ENCODE data around the gene IRX4. TPM values are rescaled to one million over a fixed set of nuclear protein-coding genes. Genes with fewer than 3 reads are reported as not detected.
"Not testable (repeated sequence)": the region's sequence is repeated elsewhere in the genome, so short reads cannot be mapped to it uniquely, and the experiment has no call there.

The IRX4 gene
- total RNA-seq, 1 donor from 2014 or later = not detected

GRCh38 chr5:1845696-1846095 lies 37.0 kb downstream of the IRX4 start:
- no peak for DNase-seq (ENCODE audit: low read depth)
- no peak for TF ChIP-seq CTCF (conservative IDR thresholded peaks at IDR 0.05; ENCODE audit: low read depth, low read length)
- no peak overlapping the region for H3K4me3 ChIP-seq (ENCODE audit: low read depth, low read length)

GRCh38 chr5:1844708-1845436 lies 37.9 kb downstream of the IRX4 start:
- TF ChIP-seq CTCF (conservative IDR thresholded peaks at IDR 0.05; ENCODE audit: low read depth, low read length) = no peak
- no peak for DNase-seq (ENCODE audit: low read depth)
- no peak overlapping the region for H3K4me3 ChIP-seq (ENCODE audit: low read depth, low read length)

- H3K4me3 ChIP-seq (ENCODE audit: low read depth, low read length); DNase-seq (ENCODE audit: low read depth): not testable (repeated sequence)
Measured at GRCh38 chr5:1843761-1844160, 39.0 kb downstream of the IRX4 start.

GRCh38 chr5:1842004-1842819 lies 40.5 kb downstream of the IRX4 start:
- no peak for DNase-seq (ENCODE audit: low read depth)
- no peak overlapping the region for H3K4me3 ChIP-seq (ENCODE audit: low read depth, low read length)
- TF ChIP-seq CTCF (conservative IDR thresholded peaks at IDR 0.05; ENCODE audit: low read depth, low read length) = no peak

GRCh38 chr5:1840741-1841521 lies 41.8 kb downstream of the IRX4 start:
- no peak for DNase-seq (ENCODE audit: low read depth)
- no peak for TF ChIP-seq CTCF (conservative IDR thresholded peaks at IDR 0.05; ENCODE audit: low read depth, low read length)
- H3K4me3 ChIP-seq (ENCODE audit: low read depth, low read length) = no peak overlapping the region

GRCh38 chr5:1840071-1840547 lies 42.6 kb downstream of the IRX4 start:
- H3K4me3 ChIP-seq (ENCODE audit: low read depth, low read length) = no peak overlapping the region
- DNase-seq (ENCODE audit: low read depth) = no peak
- TF ChIP-seq CTCF (conservative IDR thresholded peaks at IDR 0.05; ENCODE audit: low read depth, low read length) = no peak

GRCh38 chr5:1838013-1838412 lies 44.7 kb downstream of the IRX4 start:
- no peak for DNase-seq (ENCODE audit: low read depth)
- TF ChIP-seq CTCF (conservative IDR thresholded peaks at IDR 0.05; ENCODE audit: low read depth, low read length) = no peak
- no peak overlapping the region for H3K4me3 ChIP-seq (ENCODE audit: low read depth, low read length)

Data from epithelial cell of proximal tubule (primary cell).